ENCODE data around the gene NUP62. TPM values are rescaled to one million over a fixed set of nuclear protein-coding genes. Genes with fewer than 3 reads are reported as not detected.
"Not testable (repeated sequence)": the region's sequence is repeated elsewhere in the genome, so short reads cannot be mapped to it uniquely, and the experiment has no call there.

Gene NUP62
- total RNA-seq, 1 donor from 2014 or later = 36.5 TPM

DNA sequence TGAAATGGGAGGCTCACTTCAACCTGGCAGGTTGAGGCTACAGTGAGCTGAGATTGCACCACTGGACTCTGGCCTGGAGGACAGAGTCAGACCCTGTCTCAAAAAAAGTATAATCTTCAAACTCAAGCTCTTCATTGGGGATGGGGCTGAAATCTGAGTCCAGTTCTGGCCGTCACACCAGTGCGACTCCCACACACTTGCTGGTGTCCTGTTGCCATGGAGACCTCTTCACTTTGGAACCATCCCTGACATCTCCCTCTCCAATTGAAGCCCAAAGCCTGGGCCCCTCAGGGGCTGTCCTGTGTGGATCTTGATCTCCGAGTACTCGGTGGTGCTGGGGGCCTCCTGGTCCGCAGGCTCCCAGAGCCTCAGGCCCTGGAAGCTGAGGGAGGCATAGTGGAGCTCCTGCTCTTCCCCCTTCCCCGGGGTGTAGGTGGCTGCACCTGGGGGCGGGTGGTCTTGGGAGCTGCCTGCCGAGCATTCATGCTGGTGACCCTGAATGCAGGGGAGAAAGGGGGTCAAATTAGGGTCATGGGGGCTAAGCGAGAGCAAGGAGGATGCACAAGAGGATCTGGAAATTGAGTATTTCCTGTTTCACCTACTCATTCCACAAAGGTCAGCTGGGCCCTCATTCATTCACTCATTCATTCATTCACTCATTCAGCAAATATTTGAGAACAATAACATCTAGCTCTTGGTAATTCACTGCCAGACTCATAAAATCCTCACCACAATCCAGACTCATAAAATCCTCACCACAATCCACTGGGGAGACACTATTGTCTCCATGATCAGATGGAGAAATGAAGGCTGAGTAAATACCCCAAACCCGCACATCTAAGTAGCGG lies 20.7 kb upstream of the NUP62 start:
- H3K9me3 ChIP-seq = no peaks in the 10 kb centered on the region
- no peaks in the 10 kb centered on the region for H3K27me3 ChIP-seq (ENCODE audit: low read depth)
- no peak for ATAC-seq
- H3K36me3 ChIP-seq = no peaks in the 10 kb centered on the region
- peaks cover 26% of the 10 kb centered on the region for H3K4me1 ChIP-seq
- H3K4me3 ChIP-seq = no peak overlapping the region
- peak; percentile 14 for DNase-seq
- no peak overlapping the region for H3K27ac ChIP-seq
- intact Hi-C loops (cut with DNase I) = no loop called here
- TF ChIP-seq CTCF (IDR thresholded peaks at IDR 0.05) = no peak

DNA sequence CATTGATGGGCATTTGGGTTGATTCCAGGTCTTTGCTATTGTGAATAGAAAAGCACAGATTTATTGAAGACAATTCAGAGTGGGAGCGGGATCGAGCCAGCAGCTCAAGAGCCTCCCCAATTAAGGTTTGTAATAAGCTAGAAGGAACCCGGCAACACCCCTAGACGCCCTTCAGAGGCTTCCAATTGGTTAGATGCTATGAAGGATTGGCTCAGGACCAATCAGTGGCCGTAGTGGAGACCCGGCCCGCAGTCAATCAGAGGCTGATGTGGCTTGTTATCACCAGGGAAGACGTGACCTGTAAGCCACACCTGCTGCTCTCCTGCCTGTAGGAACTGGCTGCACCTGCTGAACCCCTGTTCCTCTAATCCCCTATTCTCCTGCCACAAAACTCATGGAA lies 17.1 kb upstream of the NUP62 start:
- peak; percentile 6 for DNase-seq
- Histone ChIP-seq H3K4me1 (no peaks in the 10 kb centered on the region), H3K27ac (no peak overlapping the region), H3K9me3 (no peaks in the 10 kb centered on the region), H3K4me3 (no peak overlapping the region), H3K27me3 (ENCODE audit: low read depth) (no peaks in the 10 kb centered on the region), H3K36me3 (no peaks in the 10 kb centered on the region)
- intact Hi-C loops (cut with DNase I) = no loop called here
- no peak for ATAC-seq
- no peak for TF ChIP-seq CTCF (IDR thresholded peaks at IDR 0.05)

- H3K9me3 ChIP-seq; H3K36me3 ChIP-seq; H3K27me3 ChIP-seq (ENCODE audit: low read depth); H3K4me3 ChIP-seq; intact Hi-C loops (cut with DNase I); H3K4me1 ChIP-seq; H3K27ac ChIP-seq: not testable (repeated sequence)
- peak; percentile 15 for DNase-seq
- peak; percentile 35 to 39 for ATAC-seq
Measured at GRCh38 chr19:49944567-49944966, 15.3 kb upstream of the NUP62 start.

DNA sequence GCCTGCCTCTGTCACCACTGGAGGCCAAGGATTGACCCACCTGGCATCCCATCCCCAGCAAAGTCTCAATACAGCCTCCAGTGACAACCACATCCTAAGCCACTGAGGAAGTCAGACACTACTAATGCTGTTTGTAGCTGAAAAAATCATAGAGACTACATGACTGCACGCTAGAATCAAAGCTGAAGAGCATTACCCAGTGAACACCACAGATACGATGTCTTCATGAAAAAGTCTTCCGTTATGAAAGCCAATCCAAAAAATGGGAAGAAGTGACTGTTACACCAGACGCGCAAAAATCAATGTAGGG lies 11.1 kb upstream of the NUP62 start:
- intact Hi-C loops (cut with DNase I) = no loop called here
- H3K36me3 ChIP-seq = no peaks in the 10 kb centered on the region
- TF ChIP-seq CTCF (IDR thresholded peaks at IDR 0.05) = no peak

DNA sequence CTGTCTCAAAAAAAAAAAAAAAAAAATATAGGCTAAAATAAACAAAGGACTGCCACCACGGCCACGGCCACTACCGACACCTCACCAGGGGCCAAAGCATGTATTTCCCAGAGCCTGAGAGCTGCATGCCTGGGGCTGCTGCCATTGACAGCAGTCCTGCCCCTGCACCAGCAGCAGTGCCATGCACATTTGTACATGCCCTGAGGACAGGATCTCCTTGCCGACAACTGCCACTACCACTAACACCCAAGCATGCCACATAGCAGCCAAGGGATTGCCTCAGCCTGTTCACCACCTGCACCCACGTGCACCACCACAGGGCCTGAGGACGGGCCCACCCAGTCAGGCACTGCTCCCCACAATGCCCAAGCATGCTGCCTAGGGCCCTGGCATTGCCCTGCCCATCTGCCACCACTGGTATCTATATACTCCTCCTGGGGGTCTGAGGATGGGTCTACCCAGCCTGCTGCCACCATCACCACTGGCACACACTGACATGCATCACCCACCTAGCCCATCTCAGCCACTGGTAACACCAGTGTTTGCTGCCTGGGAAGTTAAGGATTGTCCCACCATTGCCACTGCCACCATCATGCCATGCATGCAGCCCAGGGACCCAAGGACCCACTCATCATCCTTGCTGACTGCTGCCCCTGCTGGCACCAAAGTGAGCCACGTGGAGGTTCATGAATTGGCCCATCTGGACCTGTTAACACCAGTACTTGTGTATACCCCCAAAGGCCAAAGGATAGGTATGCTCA lies 10.6 kb upstream of the NUP62 start:
- DNase-seq (peak; percentile 31), ATAC-seq (no peak)
- intact Hi-C loops (cut with DNase I) = no loop called here
- H3K9me3 ChIP-seq = no peaks in the 10 kb centered on the region
- no peak overlapping the region for H3K27ac ChIP-seq
- H3K4me3 ChIP-seq = no peak overlapping the region
- no peak for TF ChIP-seq CTCF (IDR thresholded peaks at IDR 0.05)
- peaks cover 10% of the 10 kb centered on the region for H3K4me1 ChIP-seq
- no peaks in the 10 kb centered on the region for H3K36me3 ChIP-seq
- H3K27me3 ChIP-seq (ENCODE audit: low read depth) = no peaks in the 10 kb centered on the region

More for the DNA sequence above, 11.1 kb upstream of the NUP62 start:
- ATAC-seq (no peak), DNase-seq (no peak)
- peaks cover 10% of the 10 kb centered on the region for H3K4me1 ChIP-seq
- no peaks in the 10 kb centered on the region for H3K27me3 ChIP-seq (ENCODE audit: low read depth)
- H3K9me3 ChIP-seq = no peaks in the 10 kb centered on the region
- H3K4me3 ChIP-seq = no peak overlapping the region
- H3K27ac ChIP-seq = no peak overlapping the region

DNA sequence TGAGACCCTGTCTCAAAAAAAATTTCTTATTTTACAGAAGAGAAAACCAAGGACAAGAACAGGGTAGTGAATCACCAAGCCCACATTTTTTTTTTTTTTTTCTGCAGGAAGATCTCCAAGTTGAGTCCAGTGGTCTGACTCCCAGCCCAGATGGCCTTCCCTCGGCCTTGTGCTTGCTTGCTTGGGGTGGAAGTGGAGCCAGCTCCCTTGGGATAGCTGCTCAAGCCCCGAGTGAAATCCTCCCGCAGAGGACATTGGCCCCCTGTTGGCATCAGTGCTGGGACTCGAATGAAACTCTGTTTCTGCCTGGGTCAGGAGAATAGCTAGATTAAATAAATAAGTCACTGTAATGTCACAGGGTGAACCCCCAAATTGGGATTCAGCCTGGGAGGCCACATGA lies 9.4 kb upstream of the NUP62 start:
- DNase-seq (no peak), ATAC-seq (no peak)
- Histone ChIP-seq H3K36me3 (no peaks in the 10 kb centered on the region), H3K27ac (no peak overlapping the region), H3K4me1 (peaks cover 10% of the 10 kb centered on the region), H3K4me3 (no peak overlapping the region), H3K27me3 (ENCODE audit: low read depth) (no peaks in the 10 kb centered on the region), H3K9me3 (no peaks in the 10 kb centered on the region)
- TF ChIP-seq CTCF (IDR thresholded peaks at IDR 0.05) = no peak
- intact Hi-C loops (cut with DNase I) = no loop called here

Data from lower lobe of right lung (tissue), 2 donors.